Endothelial cell of umbilical vein (primary cell): ENCODE data around the gene SMTNL1. TPM values are rescaled to one million over a fixed set of nuclear protein-coding genes. Genes with fewer than 3 reads are reported as not detected.

ENCODE experiments used
- BruUV-seq: library from RNA; stranded (reverse); fragments of 400-500 nt; replicated peaks from 2 replicates; lab custom pipeline; 2021; lab: Mats Ljungman, UMichigan
- CTCF ChIA-PET: fragments of 300-600, 350-600 bp; sonication (Branson Sonifier 250); formaldehyde crosslinking; loops from one replicate; lab custom pipeline; 2021; ENCODE audit warnings: antibody characterized with exemption, inconsistent platforms; lab: Charles Lee
- POLR2A ChIA-PET: fragments of 300-600, 350-600 bp; sonication (Branson Sonifier 250); formaldehyde crosslinking; loops from one replicate; lab custom pipeline; 2021; ENCODE audit warnings: antibody characterized with exemption, inconsistent platforms; lab: Charles Lee
- DNase-seq: peaks from one replicate; pipeline ENCODE4 v3.0.0-alpha.2; 2011; ENCODE audit warnings: low read depth, low spot score
- FAIRE-seq: peaks from 2 replicates; lab custom pipeline; 2011; peaks lifted over from hg19 to GRCh38; lab: Jason Lieb, UNC
- H2AFZ ChIP-seq: 2 replicates; pipeline ENCODE4 v1.6.0; 2012; ENCODE audit warnings: low read depth, low read length, control low read depth, inconsistent platforms
- H3K27ac ChIP-seq: 2 replicates; pipeline ENCODE4 v1.5.1; 2011; ENCODE audit warnings: low read depth, mild to moderate bottlenecking, control low read depth, low read length, moderate library complexity; ENCODE audit not compliant: insufficient read depth
- H3K27me3 ChIP-seq, 2 experiments: 2 replicates each; pipeline versions ENCODE4 v1.6.0 to v1.6.1; 2011; ENCODE audit warnings: low read length in 2 of 2, mixed read lengths in 1 of 2; ENCODE audit not compliant: control insufficient read depth in 2 of 2, insufficient read depth in 2 of 2
- H3K36me3 ChIP-seq, 2 experiments: 2 replicates in 1 of 2; 3 replicates in 1 of 2; pipeline ENCODE4 v1.5.1; 2011; ENCODE audit warnings: low read length in 2 of 2, mild to moderate bottlenecking in 1 of 2, moderate library complexity in 1 of 2; ENCODE audit not compliant: control insufficient read depth in 2 of 2, insufficient read depth in 2 of 2; ENCODE audit errors: extremely low read depth in 1 of 2
- H3K4me1 ChIP-seq: 3 replicates; pipeline ENCODE4 v1.5.1; 2011; ENCODE audit warnings: mild to moderate bottlenecking, low read length; ENCODE audit not compliant: control insufficient read depth, insufficient read depth; ENCODE audit errors: extremely low read depth
- H3K4me2 ChIP-seq: 2 replicates; pipeline ENCODE4 v1.6.1; 2011; ENCODE audit warnings: low read length, control low read depth, mixed read lengths; ENCODE audit not compliant: insufficient read depth
- H3K4me3 ChIP-seq, 3 experiments: fragments of 200-600 bp in 1 of 3; sonication (generic), shearing (Covaris generic) in 1 of 3; replicated peaks in 1 of 3; 2 replicates each; pipeline ENCODE4 v1.5.1; 2011 to 2016; ENCODE audit warnings: control low read depth in 3 of 3, low read length in 3 of 3, mild to moderate bottlenecking in 2 of 3, inconsistent platforms in 1 of 3, low read depth in 1 of 3, moderate library complexity in 1 of 3; ENCODE audit not compliant: insufficient read depth in 1 of 3
- H3K79me2 ChIP-seq: 2 replicates; pipeline ENCODE4 v1.6.0; 2012; ENCODE audit warnings: low read length, inconsistent platforms; ENCODE audit not compliant: control insufficient read depth, insufficient read depth
- H3K9ac ChIP-seq: replicated peaks from 2 replicates; pipeline ENCODE3; 2011; ENCODE audit warnings: low read length, control low read depth; ENCODE audit not compliant: insufficient read depth; ENCODE audit errors: extremely low read depth
- H3K9me1 ChIP-seq: replicated peaks from 3 replicates; pipeline ENCODE4 v1.6.0; 2011; ENCODE audit warnings: mild to moderate bottlenecking, low read length; ENCODE audit not compliant: control insufficient read depth, insufficient read depth; ENCODE audit errors: extremely low read depth
- H3K9me3 ChIP-seq: replicated peaks from 2 replicates; pipeline ENCODE4 v1.5.1; 2012; ENCODE audit warnings: low read length, inconsistent platforms; ENCODE audit not compliant: control insufficient read depth, insufficient read depth
- H4K20me1 ChIP-seq: replicated peaks from 2 replicates; pipeline ENCODE3; 2011; ENCODE audit warnings: mild to moderate bottlenecking, low read length; ENCODE audit not compliant: control insufficient read depth, insufficient read depth; ENCODE audit errors: extremely low read depth
- CTCF ChIP-seq, 2 donors: IDR thresholded peaks; 1 replicate in 1 of 2; 2 replicates in 1 of 2; pipeline ENCODE4 v1.5.1; 2011; ENCODE audit warnings: low read length in 2 of 2, mild to moderate bottlenecking in 2 of 2, moderate library complexity in 2 of 2, control low read depth in 1 of 2, inconsistent platforms in 1 of 2, low read depth in 1 of 2; ENCODE audit not compliant: insufficient read depth in 1 of 2; ENCODE audit errors: extremely low read depth in 1 of 2
- EZH2 ChIP-seq: IDR thresholded peaks from 2 replicates; pipeline ENCODE4 v1.6.1; 2012; ENCODE audit warnings: borderline replicate concordance, low read depth, mild to moderate bottlenecking, moderate library complexity, low read length, inconsistent platforms; ENCODE audit not compliant: severe bottlenecking
- FOS ChIP-seq: IDR thresholded peaks from 2 replicates; pipeline ENCODE4 v1.6.1; 2011; ENCODE audit warnings: mild to moderate bottlenecking, low read length, moderate library complexity, borderline replicate concordance; ENCODE audit not compliant: insufficient read depth
- GATA2 ChIP-seq: IDR thresholded peaks from 2 replicates; pipeline ENCODE4 v1.7.0; 2011; ENCODE audit warnings: low read depth, mild to moderate bottlenecking, moderate library complexity, mixed read lengths, low read length; ENCODE audit not compliant: insufficient read length, insufficient read depth
- JUN ChIP-seq: IDR thresholded peaks from 2 replicates; pipeline ENCODE4 v1.6.1; 2011; ENCODE audit warnings: borderline replicate concordance, low read depth; ENCODE audit not compliant: insufficient read length, insufficient read depth
- MAX ChIP-seq: IDR thresholded peaks from 2 replicates; pipeline ENCODE4 v1.6.1; 2011; ENCODE audit not compliant: insufficient read depth, insufficient read length
- MYC ChIP-seq: IDR thresholded peaks from one replicate; pipeline ENCODE4 v1.6.1; 2011; ENCODE audit warnings: mild to moderate bottlenecking, low read depth, low read length
- POLR2A ChIP-seq: IDR thresholded peaks from 2 replicates; pipeline ENCODE4 v1.6.1; 2012; ENCODE audit warnings: low read depth, mild to moderate bottlenecking, control low read depth, low read length
- POLR2AphosphoS5 ChIP-seq: IDR thresholded peaks from 2 replicates; pipeline ENCODE4 v1.6.1; 2012; ENCODE audit warnings: low read depth, mild to moderate bottlenecking, control low read depth, low read length, moderate library complexity; ENCODE audit not compliant: insufficient read depth
- dilution Hi-C: fragments of 300-500 bp; cut with MboI; formaldehyde crosslinking; loops from one replicate; pipeline ENCODE4 v1.15.0; 2019; ENCODE audit warnings: low sequenced_read_pairs; ENCODE audit not compliant: extremely low pct_ligation_motif_present
- intact Hi-C: fragments of 100-400 bp; cut with micrococcal nuclease; formaldehyde crosslinking; loops from one replicate; pipeline ENCODE4 v1.10.0; 2022
- polyA plus RNA-seq, 4 experiments: library from polyadenylated mRNA; depleted of rRNA in 3 of 4; stranded (reverse) in 3 of 4; unstranded in 1 of 4; fragments of >200 nt; gene quantifications; 2 replicates each; pipeline versions ENCODE4 v1.2.1 to v1.2.3, GENCODE V29; 2011 to 2012; ENCODE audit warnings: missing spikeins in 1 of 4
- total RNA-seq: library from RNA; stranded (reverse); gene quantifications from 2 replicates; pipeline ENCODE4 v1.2.3, GENCODE V29; 2021

SMTNL1 gene
- total and polyA plus RNA-seq, 2 donors (not counting 3 experiments of a cell fraction or from before 2014, with no cell fraction given), result not detected

- BruUV-seq, result no TSS peak
- H3K9ac ChIP-seq, result no peak overlapping the region
- H3K4me1 ChIP-seq, result peaks cover 9% of the 10 kb centered on the region
- H3K9me1 ChIP-seq, result no peaks in the 10 kb centered on the region
- intact Hi-C loops, result no loop called here
- no peak for FAIRE-seq
- no peak overlapping the region for H2AFZ ChIP-seq
- H4K20me1 ChIP-seq, result no peaks in the 10 kb centered on the region
- ChIA-PET POLR2A (no interaction called here), CTCF (interaction anchor here (1.1 to 2.0 kb wide), 2 partner anchors 16 to 18 kb away, joined by 3 to 18 read pairs; no protein-coding TSS in a partner anchor)
- no peaks in the 10 kb centered on the region for H3K27me3 ChIP-seq
- H3K79me2 ChIP-seq, result no peaks in the 10 kb centered on the region
- no peak overlapping the region for H3K4me2 ChIP-seq
- DNase-seq, result no peak
- dilution Hi-C loops, result no loop called here
- H3K9me3 ChIP-seq, result no peaks in the 10 kb centered on the region
- no peak overlapping the region for H3K27ac ChIP-seq
- TF ChIP-seq GATA2, result no peak
- no peak for TF ChIP-seq MYC
- no peak for TF ChIP-seq FOS
- no peak for TF ChIP-seq CTCF (IDR thresholded peaks at IDR 0.05; ENCODE audit: extremely low read depth in 1 of 2, insufficient read depth in 1 of 2, low read depth in 1 of 2, low read length in 2 of 2)
- no peak for TF ChIP-seq POLR2AphosphoS5
- no peak for TF ChIP-seq POLR2A
- no peak for TF ChIP-seq MAX
- no peak for TF ChIP-seq JUN
- no peak for TF ChIP-seq EZH2
- H3K4me3 ChIP-seq, result no peak overlapping the region
- no peaks in the 10 kb centered on the region for H3K36me3 ChIP-seq
Observed at GRCh38 chr11:57511741-57512430, 25.5 kb upstream of the SMTNL1 start.
